ENCODE results near the gene ASPM.

DNA sequence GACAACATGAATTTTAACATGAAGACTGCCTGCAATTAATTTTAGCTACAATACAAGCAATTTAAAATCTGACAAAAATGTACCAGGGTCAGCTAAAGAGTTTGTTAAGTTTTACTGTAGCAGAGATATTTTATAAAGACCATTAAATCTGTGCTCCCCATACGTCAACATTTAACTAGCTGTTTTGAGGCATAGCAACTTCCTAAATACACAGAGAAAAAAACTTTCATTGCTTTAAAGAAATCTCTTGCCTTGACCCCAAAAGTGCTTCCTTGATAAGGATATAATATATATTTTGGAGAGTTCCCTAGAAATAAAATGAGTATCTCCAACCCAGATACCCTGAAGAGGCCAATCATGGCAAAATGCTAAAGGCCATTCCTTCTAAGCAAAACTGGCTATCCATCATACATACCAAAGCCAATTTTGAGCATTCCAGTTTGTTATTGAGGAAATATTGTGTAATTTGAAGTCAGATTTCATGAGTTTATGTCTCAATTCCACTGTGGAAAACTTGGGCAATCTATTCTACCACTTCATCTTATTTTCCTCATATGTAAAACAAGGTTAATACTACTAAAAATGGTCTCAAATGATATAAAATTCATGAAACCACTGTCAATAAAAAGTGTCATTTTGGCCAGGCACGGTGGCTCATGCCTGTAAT is 19.1 kb downstream of the ASPM start:
- TF ChIP-seq, protein P1, sequence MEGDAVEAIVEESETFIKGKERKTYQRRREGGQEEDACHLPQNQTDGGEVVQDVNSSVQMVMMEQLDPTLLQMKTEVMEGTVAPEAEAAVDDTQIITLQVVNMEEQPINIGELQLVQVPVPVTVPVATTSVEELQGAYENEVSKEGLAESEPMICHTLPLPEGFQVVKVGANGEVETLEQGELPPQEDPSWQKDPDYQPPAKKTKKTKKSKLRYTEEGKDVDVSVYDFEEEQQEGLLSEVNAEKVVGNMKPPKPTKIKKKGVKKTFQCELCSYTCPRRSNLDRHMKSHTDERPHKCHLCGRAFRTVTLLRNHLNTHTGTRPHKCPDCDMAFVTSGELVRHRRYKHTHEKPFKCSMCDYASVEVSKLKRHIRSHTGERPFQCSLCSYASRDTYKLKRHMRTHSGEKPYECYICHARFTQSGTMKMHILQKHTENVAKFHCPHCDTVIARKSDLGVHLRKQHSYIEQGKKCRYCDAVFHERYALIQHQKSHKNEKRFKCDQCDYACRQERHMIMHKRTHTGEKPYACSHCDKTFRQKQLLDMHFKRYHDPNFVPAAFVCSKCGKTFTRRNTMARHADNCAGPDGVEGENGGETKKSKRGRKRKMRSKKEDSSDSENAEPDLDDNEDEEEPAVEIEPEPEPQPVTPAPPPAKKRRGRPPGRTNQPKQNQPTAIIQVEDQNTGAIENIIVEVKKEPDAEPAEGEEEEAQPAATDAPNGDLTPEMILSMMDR (IDR thresholded peaks at IDR 0.05), result no peak
- no peak for TF ChIP-seq POLR2A (IDR thresholded peaks at IDR 0.05)
